Dendritic cell treated with granulocyte-macrophage colony-stimulating factor and Interleukin-4, amounts not matched to agents 40 ng/mL and 50 ng/mL, for 4 days (primary cell): ENCODE measurements around the gene CMTM5.
"Not testable (repeated sequence)": the region's sequence is repeated elsewhere in the genome, so short reads cannot be mapped to it uniquely, and the experiment has no call there.

Source experiments
- H3K27ac Mint-ChIP-seq: one replicate; pipeline ENCODE4 v1.8.0; 2022; ENCODE audit warnings: mild to moderate bottlenecking, mixed read lengths
- H3K27me3 Mint-ChIP-seq: one replicate; pipeline ENCODE4 v1.8.0; 2022; ENCODE audit warnings: mild to moderate bottlenecking, mixed read lengths
- H3K36me3 Mint-ChIP-seq: one replicate; pipeline ENCODE4 v1.8.0; 2022; ENCODE audit warnings: low read depth, mixed read lengths
- H3K4me1 Mint-ChIP-seq: one replicate; pipeline ENCODE4 v1.8.0; 2022; ENCODE audit warnings: low read depth, mixed read lengths
- H3K4me3 Mint-ChIP-seq: one replicate; pipeline ENCODE4 v1.8.0; 2022; ENCODE audit warnings: mild to moderate bottlenecking, moderate library complexity, mixed read lengths
- H3K9me3 Mint-ChIP-seq: one replicate; pipeline ENCODE4 v1.8.0; 2022; ENCODE audit warnings: mixed read lengths
- intact Hi-C: fragments of 100-400 bp; cut with micrococcal nuclease; formaldehyde crosslinking; loops from one replicate; pipeline ENCODE4 v1.15.0; 2022

CMTM5 gene

DNA sequence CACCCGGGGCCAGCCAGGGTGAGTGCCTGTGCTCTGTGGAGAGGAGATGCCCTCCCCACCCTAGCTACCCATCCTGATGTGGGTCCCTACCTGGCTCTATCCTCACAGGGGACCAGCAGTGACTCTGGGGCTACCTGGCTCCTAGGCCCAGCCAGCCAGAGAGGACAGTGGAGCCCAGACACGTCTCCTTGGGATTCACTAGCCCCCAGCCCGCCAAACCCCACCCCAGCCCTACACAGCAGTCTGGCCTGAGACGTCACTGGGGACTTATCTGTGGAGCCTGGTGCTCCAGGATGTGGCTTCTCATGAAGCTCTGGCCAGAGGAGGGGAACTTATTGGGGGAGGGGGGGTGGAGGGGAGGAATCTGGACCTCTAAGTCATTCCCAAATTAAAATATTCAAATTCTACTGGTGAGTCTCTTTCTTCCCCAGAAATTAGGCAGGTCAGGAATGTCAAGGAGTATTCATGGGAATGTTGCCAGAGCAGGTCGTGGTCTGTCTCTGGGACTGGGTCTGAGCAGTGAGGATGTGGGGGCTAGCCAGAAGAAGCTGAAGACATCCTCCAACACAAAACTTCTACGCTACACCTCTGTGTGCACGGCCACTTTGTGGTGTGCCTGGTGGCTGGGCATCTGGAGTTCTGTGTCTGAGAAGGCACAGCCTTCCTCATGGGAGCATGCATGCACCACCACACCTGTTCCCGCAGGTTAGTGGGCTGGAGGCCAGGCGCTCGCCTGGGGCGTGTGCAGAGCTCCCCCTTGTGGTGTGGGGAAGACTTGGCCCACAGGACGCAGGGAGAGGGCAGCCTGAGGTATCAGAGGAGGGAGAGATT is 2.7 kb downstream of the CMTM5 start:
- intact Hi-C loops = loop anchor here (2.0 kb wide), 2 partner anchors 53 to 115 kb away; no protein-coding TSS in a partner anchor
- Mint-ChIP-seq H3K27me3 (peaks cover 11% of the 10 kb centered on the region), H3K4me3 (no peak overlapping the region)

DNA sequence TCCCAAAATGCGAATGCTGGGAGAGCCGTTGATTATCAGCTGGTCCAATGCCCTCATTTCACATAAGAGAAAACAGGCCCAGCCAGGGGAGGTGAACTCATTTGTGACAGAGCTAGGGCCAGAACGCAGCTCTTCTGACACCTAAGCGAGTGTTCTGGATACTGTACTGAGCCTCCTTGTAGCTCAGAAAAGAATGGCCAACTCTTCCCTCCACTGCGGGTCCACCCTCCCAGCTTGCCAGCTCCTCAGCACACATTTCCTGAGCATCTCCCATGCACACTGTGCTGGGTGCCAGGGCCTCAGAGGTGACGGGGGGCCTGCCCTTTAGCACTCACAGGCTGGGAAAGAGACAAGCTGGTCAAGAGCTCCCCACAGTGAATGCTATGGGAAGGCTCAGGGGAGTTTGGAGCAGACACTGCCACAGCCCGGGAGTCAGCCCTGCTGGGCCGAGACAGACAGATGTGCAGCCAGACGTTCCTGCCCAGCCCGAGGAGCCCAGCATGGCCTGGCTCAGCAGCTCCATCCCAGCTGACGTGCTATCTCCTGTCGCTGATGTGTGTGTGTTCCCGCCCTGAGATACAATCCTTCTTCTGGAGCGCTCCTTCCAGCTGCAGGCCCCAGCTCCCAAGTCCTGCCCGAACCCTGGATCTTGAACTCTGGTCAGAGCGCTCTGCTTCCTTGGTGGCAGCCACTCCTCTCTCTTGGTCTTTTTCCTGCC is 3.5 kb downstream of the CMTM5 start:
- no peak overlapping the region for H3K4me3 Mint-ChIP-seq
- no peak overlapping the region for H3K27ac Mint-ChIP-seq
- intact Hi-C loops = loop anchor here (2.0 kb wide), 2 partner anchors 54 to 116 kb away; no protein-coding TSS in a partner anchor
- H3K27me3 Mint-ChIP-seq = peaks cover 11% of the 10 kb centered on the region
- H3K9me3 Mint-ChIP-seq = no peaks in the 10 kb centered on the region
- H3K4me1 Mint-ChIP-seq = no peaks in the 10 kb centered on the region
- no peaks in the 10 kb centered on the region for H3K36me3 Mint-ChIP-seq

More for the DNA sequence above, 2.7 kb downstream of the CMTM5 start:
- H3K9me3 Mint-ChIP-seq = no peaks in the 10 kb centered on the region
- no peak overlapping the region for H3K27ac Mint-ChIP-seq
- no peaks in the 10 kb centered on the region for H3K4me1 Mint-ChIP-seq
- H3K36me3 Mint-ChIP-seq = no peaks in the 10 kb centered on the region

DNA sequence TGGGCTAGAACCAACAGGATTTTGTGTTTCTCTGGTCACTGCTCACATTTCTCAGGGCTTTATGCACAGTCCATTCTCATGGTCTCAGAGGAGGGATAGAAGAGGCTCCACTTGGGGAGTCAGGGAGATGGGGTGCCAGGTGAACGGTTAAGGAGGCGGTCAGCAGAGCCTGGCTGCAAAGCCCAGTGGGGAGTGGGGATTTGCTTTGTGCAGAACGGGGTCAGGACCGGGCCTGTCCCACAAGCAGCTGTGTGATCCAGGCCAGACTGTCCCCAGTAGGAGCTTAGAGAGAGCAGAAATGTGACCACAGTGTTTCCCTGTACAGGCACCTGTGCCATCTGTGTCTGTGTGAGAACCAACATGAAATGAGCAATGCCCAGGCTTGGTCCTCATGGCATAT is 4.1 kb downstream of the CMTM5 start:
- Mint-ChIP-seq H3K4me1 (no peaks in the 10 kb centered on the region), H3K27me3 (peaks cover 11% of the 10 kb centered on the region)

DNA sequence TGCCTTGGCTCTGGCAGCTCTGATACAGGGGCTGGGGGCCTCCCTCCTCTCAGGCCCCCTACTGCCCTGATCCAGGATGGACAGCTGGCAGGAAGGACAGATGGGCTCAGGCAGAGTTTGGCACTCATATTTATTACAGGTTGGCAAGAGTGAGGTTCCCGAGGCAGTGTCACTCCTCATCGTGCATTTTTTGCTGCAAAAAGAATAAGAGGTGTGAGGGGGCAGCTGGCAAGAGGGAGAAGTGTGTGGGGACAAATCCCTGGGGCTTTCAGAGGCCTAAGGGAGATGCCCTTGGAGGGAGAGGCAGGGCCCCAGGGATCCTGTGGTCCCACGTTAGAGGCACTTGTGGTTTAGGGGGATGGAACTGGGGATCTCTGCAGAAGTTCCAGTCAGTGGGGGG is 5.0 kb downstream of the CMTM5 start:
- H3K36me3 Mint-ChIP-seq = no peaks in the 10 kb centered on the region
- no peak overlapping the region for H3K27ac Mint-ChIP-seq
- intact Hi-C loops = loop anchor here (2.0 kb wide), 2 partner anchors 55 to 117 kb away; no protein-coding TSS in a partner anchor
- H3K4me3 Mint-ChIP-seq = no peak overlapping the region
- H3K4me1 Mint-ChIP-seq = no peaks in the 10 kb centered on the region
- peaks cover 11% of the 10 kb centered on the region for H3K27me3 Mint-ChIP-seq
- H3K9me3 Mint-ChIP-seq = no peaks in the 10 kb centered on the region

More for the DNA sequence above, 4.1 kb downstream of the CMTM5 start:
- Mint-ChIP-seq H3K27ac (no peak overlapping the region), H3K4me3 (no peak overlapping the region), H3K36me3 (no peaks in the 10 kb centered on the region), H3K9me3 (no peaks in the 10 kb centered on the region)
- intact Hi-C loops = loop anchor here (2.0 kb wide), 2 partner anchors 54 to 116 kb away; no protein-coding TSS in a partner anchor

DNA sequence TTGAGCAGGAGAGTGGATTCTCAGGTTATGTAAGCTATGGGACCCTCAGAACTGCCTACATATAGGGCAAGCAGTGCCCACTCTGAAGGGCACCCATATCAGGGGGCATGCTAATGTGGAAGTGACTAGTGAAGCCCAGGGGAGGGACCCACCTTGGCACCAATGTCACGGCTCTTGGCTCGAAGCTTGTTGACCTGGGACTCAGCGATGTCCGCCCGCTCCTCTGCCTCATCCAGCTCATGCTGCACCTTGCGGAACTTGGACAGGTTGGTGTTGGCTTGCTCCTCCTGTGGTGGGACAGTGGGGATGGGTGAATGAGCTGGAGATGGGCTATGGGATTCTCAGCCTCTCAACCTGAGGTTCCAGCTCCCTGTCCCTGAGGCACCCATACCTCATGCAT is 5.4 kb downstream of the CMTM5 start:
- intact Hi-C loops = no loop called here
- no peaks in the 10 kb centered on the region for H3K4me1 Mint-ChIP-seq
- H3K36me3 Mint-ChIP-seq = no peaks in the 10 kb centered on the region
- H3K4me3 Mint-ChIP-seq = no peak overlapping the region
- H3K9me3 Mint-ChIP-seq = no peaks in the 10 kb centered on the region
- no peak overlapping the region for H3K27ac Mint-ChIP-seq
- peaks cover 11% of the 10 kb centered on the region for H3K27me3 Mint-ChIP-seq

DNA sequence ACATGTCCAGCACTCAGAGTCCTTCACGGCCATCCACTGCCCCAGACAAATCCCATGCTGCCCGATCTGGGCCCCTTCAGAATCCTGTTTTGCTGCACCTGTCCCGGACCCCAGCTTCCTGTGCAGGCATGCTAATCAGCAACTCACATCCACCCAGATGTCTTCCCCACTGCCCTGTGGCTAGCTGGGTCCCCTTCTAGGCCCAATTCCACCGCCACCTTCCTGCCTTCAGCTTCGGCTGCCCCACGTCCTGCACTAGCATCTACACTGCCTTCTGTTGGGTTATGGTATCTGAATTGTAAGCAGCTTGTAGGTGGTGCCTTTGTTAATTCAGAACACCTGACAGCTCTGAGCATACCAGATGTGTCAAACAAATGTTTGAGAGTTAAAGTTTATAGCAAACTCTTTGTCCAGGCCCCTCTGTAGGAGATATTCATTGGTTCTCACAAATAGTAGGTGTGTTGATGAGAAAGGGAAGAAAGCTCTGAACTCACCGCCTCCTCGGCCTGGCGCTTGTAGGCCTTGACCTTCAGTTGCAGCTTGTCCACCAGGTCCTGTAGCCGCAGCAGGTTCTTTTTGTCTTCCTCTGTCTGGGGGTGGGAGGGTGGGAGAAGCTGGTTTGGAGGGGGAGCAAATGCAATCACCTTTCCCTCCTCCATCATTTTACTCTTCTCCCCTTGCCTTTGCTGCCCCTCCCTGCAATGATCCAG is 6.0 kb downstream of the CMTM5 start:
- H3K4me1 Mint-ChIP-seq = no peaks in the 10 kb centered on the region
- H3K27me3 Mint-ChIP-seq = peaks cover 11% of the 10 kb centered on the region
- H3K9me3 Mint-ChIP-seq = no peaks in the 10 kb centered on the region
- H3K27ac Mint-ChIP-seq = no peak overlapping the region
- no peak overlapping the region for H3K4me3 Mint-ChIP-seq
- no peaks in the 10 kb centered on the region for H3K36me3 Mint-ChIP-seq
- intact Hi-C loops = no loop called here

DNA sequence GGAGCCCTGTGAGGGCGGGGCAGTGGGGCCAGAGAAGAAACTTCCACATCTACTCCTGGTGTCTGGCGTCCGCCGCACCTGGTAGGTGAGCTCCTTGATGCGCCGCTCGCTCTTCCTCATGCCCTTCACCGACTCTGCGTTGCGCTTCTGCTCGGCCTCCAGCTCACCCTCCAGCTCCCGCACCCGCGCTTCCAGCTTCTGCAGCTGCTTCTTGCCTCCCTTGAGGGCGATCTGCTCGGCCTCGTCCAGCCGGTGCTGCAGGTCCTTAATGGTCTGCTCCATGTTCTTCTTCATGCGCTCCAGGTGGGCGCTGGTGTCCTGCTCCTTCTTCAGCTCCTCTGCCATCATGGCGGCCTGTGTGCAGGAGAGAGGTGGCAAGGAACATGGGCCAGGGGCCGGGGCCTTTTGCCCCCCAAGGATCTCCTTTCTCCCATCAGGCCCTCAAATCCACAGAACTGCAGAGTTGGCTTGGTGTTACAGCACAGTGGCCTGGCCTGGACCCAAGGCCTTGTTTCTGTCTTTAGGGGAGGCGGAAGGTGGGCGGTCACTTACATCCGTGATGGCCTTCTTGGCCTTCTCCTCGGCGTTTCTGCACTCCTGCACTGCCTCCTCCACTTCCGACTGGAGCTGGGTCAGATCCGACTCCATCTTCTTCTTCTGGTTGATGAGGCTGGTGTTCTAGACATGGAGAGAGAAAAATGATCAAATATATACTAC is 7.7 kb downstream of the CMTM5 start:
- Mint-ChIP-seq H3K36me3 (no peaks in the 10 kb centered on the region), H3K9me3 (no peaks in the 10 kb centered on the region), H3K4me3 (no peak overlapping the region), H3K4me1 (no peaks in the 10 kb centered on the region), H3K27ac (no peak overlapping the region), H3K27me3 (peaks cover 11% of the 10 kb centered on the region)
- intact Hi-C loops = no loop called here

DNA sequence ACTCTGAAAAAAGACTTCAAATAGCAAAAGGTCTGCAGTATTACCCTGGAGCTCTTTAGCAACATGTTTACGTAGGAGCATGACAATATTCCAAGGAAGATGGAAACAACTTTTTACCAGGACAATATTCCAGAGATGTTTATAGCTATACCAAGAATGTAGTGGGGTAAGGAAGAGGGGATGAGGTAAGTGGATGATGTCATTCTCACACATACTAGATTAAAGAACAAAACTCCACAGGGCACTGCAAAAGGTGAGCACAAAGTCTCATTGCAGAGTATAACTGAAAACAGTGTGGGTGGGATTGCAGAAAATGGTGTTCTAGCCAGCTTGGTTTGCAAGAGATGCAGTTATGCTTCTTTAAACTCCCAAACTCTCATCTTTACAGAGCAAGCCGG is 8.4 kb downstream of the CMTM5 start:
- H3K4me3 Mint-ChIP-seq = no peak overlapping the region
- no peaks in the 10 kb centered on the region for H3K9me3 Mint-ChIP-seq
- no peaks in the 10 kb centered on the region for H3K4me1 Mint-ChIP-seq
- peaks cover 14% of the 10 kb centered on the region for H3K27me3 Mint-ChIP-seq
- no peaks in the 10 kb centered on the region for H3K36me3 Mint-ChIP-seq
- no peak overlapping the region for H3K27ac Mint-ChIP-seq
- intact Hi-C loops = no loop called here

DNA sequence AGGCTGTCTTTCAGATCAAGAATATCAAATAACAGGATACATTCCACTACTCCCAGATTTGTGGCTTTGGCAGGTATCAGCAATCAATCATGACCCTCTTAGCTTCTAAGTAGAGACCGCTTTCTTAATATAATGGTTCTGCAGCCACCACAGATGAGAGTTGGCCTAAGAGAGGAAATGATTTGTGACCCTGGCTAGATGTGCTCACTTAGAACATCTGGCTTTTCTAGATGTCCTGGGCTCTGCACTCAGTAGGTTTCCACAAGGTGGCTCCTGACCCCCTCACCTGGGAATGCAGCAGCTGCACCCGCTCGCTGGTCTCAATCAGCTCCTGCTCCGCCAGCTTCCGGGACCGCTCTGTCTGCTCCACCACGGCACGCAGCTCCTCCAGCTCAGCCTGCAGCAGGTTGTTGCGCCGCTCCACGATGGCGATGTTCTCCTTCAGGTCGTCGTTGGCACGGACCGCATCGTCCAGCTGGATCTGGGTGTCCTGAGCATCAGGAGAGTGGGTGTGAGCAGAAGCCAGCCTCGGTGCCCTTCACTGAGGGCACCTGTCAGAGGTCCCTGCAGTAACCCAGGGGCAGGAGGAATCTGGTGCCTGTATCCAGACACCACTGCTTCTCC is 8.9 kb downstream of the CMTM5 start:
- Mint-ChIP-seq H3K4me1 (no peaks in the 10 kb centered on the region), H3K27me3 (peaks cover 11% of the 10 kb centered on the region), H3K9me3 (no peaks in the 10 kb centered on the region), H3K36me3 (no peaks in the 10 kb centered on the region), H3K27ac (no peak overlapping the region), H3K4me3 (no peak overlapping the region)
- intact Hi-C loops = no loop called here

DNA sequence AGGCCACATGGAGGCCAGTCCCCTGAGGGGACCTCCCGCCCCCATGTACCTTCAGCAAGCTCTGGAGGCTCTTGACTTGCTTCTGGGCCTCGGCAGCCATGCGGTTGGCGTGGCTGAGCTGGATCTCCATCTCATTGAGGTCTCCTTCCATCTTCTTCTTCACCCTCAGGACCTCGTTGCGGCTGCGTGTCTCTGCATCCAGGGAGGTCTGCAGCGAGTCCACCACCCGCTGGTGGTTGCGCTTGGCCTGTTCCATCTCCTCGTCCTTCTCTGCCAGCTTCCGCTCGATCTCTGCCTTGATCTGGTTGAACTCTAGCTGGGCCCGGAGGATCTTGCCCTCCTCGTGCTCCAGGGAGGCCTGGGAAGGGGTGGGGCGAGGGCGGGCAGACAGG is 9.4 kb downstream of the CMTM5 start:
- H3K36me3 Mint-ChIP-seq, intact Hi-C loops, H3K4me3 Mint-ChIP-seq, H3K9me3 Mint-ChIP-seq, H3K4me1 Mint-ChIP-seq, H3K27ac Mint-ChIP-seq: not testable (repeated sequence)
- H3K27me3 Mint-ChIP-seq = peaks cover 10% of the 10 kb centered on the region

DNA sequence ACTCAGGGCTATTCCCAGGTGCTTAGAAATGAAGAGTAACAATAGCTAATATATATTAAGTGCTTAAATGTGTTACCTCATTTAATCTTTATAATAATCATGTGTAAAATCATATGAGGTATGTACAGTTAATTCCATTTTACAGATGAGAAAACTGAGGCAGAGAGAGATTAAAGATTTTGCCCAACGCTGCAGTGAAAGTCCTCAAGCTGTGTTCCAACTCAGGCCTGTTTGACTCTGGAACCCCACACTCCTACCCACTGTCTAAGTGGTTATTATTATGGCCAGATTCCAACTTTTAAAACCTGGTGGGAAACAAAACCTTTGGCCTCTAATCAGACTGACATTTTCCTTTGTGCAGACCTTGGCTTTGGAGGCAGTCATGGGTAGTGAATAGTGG is 10.2 kb downstream of the CMTM5 start:
- Mint-ChIP-seq H3K4me3 (no peak overlapping the region), H3K27ac (no peak overlapping the region), H3K27me3 (peaks cover 6% of the 10 kb centered on the region), H3K36me3 (no peaks in the 10 kb centered on the region), H3K9me3 (no peaks in the 10 kb centered on the region), H3K4me1 (no peaks in the 10 kb centered on the region)
- intact Hi-C loops = no loop called here

DNA sequence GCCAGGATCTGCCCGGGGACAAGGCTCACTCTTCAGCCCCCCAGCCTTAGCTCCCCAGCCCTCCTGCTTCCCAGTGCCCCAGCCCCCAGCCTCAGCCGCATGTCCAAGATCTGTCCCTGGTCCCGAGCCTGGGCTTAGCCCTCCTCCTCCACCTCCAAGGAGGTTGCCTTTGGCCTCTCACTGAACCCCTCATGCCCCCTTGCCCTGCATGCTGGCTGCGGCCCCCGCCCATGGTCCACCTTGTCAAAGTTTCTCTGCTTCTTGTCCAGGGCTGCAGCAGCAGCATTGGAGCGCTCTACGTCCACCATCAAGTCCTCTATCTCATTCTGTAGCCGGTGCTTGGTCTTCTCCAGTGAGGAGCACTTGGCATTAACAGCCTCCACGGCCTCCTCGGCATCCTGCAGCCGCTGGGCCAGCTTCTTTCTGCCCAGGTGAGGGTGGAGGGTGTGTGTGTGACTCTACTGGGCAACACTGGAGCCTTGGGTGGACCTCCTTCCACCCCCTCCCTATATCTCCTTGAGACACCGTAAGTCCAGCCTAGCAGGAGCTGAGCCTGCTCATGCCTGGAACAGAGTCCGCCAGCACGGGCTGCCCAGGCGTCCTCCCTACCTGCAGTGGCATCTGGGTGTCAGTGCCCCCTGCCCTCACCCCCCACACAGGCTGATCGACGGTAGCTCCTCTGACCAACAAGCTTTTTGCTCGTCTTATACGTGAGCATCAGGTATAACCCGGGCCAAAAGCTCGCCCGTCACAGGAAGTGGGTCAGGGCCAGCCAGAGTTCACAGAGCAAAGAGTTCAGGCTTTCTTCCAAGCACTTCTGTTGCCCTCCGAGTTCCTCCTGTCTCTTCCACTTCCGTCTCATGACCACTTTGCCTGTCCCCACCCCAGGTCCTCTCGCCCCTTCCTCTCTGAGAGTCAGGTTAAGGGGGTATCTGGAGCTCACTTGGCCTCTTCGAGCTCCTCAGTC is 11.4 kb downstream of the CMTM5 start:
- Mint-ChIP-seq H3K36me3 (no peaks in the 10 kb centered on the region), H3K27me3 (peaks cover 4% of the 10 kb centered on the region)
- intact Hi-C loops = no loop called here

More for the DNA sequence above, 11.4 kb downstream of the CMTM5 start:
- no peak overlapping the region for H3K27ac Mint-ChIP-seq
- no peaks in the 10 kb centered on the region for H3K4me1 Mint-ChIP-seq
- H3K9me3 Mint-ChIP-seq = no peaks in the 10 kb centered on the region
- no peak overlapping the region for H3K4me3 Mint-ChIP-seq
